ENCODE results near the gene LYG1. TPM values are rescaled to one million over a fixed set of nuclear protein-coding genes. Genes with fewer than 3 reads are reported as not detected.

The LYG1 gene
- total RNA-seq, 1 experiment from 2014 or later, result 0.23 TPM

GRCh38 chr2:99317161-99317872 is 16.3 kb upstream of the LYG1 start:
- H3K27me3 ChIP-seq (ENCODE audit: control insufficient read depth, insufficient read depth, low read length), result no peaks in the 10 kb centered on the region
- H3K9me3 ChIP-seq (ENCODE audit: control insufficient read depth, insufficient read depth, low read depth, low read length), result no peaks in the 10 kb centered on the region
- no peak overlapping the region for H3K4me3 ChIP-seq (ENCODE audit: low read depth in 2 of 2, low read length in 2 of 2)
- CTCF ChIA-PET, result no interaction called here
- ATAC-seq (no peak), DNase-seq (ENCODE audit: low read depth, low spot score) (no peak)
- H3K4me1 ChIP-seq (ENCODE audit: control insufficient read depth, insufficient read depth, low read length), result no peaks in the 10 kb centered on the region
- intact Hi-C loops (cut with micrococcal nuclease; ENCODE audit: unreplicated experiment), result no loop called here
- in situ Hi-C loops (cut with HindIII; ENCODE audit: low pct_unique_long_range_greater_than_20kb, low sequenced_read_pairs), result no loop called here
- no peak for TF ChIP-seq POLR2AphosphoS5 (IDR thresholded peaks at IDR 0.05; ENCODE audit: low read depth, low read length)
- TF ChIP-seq SIN3A (IDR thresholded peaks at IDR 0.05; ENCODE audit: borderline replicate concordance, insufficient read depth, low read depth, low read length), result no peak
- TF ChIP-seq REST (IDR thresholded peaks at IDR 0.05; ENCODE audit: insufficient read depth in 1 of 2, low read depth in 2 of 2, low read length in 1 of 2), result no peak
- BruUV-seq (replicated peaks), result no TSS peak
- POLR2A ChIA-PET, result no interaction called here
- no peak overlapping the region for H3K27ac ChIP-seq (ENCODE audit: low read length)
- peaks cover 32% of the 10 kb centered on the region for H3K36me3 ChIP-seq (ENCODE audit: control insufficient read depth, insufficient read depth, low read length)

GRCh38 chr2:99299580-99299979 is 1.4 kb downstream of the LYG1 start:
- H3K4me1 ChIP-seq (ENCODE audit: control insufficient read depth, insufficient read depth, low read length), result no peaks in the 10 kb centered on the region
- no TSS peak for BruUV-seq (replicated peaks)
- POLR2A ChIA-PET, result no interaction called here
- CTCF ChIA-PET, result no interaction called here
- H3K36me3 ChIP-seq (ENCODE audit: control insufficient read depth, insufficient read depth, low read length), result no peaks in the 10 kb centered on the region
- no peaks in the 10 kb centered on the region for H3K9me3 ChIP-seq (ENCODE audit: control insufficient read depth, insufficient read depth, low read depth, low read length)
- no peak overlapping the region for H3K4me3 ChIP-seq (ENCODE audit: low read depth in 2 of 2, low read length in 2 of 2)
- in situ Hi-C loops (cut with HindIII; ENCODE audit: low pct_unique_long_range_greater_than_20kb, low sequenced_read_pairs) (no loop called here), intact Hi-C loops (cut with micrococcal nuclease; ENCODE audit: unreplicated experiment) (no loop called here)
- ATAC-seq (no peak), DNase-seq (ENCODE audit: low read depth, low spot score) (no peak)
- H3K27ac ChIP-seq (ENCODE audit: low read length), result no peak overlapping the region
- no peaks in the 10 kb centered on the region for H3K27me3 ChIP-seq (ENCODE audit: control insufficient read depth, insufficient read depth, low read length)
- TF ChIP-seq SIN3A (IDR thresholded peaks at IDR 0.05; ENCODE audit: borderline replicate concordance, insufficient read depth, low read depth, low read length), result no peak
- TF ChIP-seq POLR2AphosphoS5 (IDR thresholded peaks at IDR 0.05; ENCODE audit: low read depth, low read length), result no peak
- no peak for TF ChIP-seq CTCF (IDR thresholded peaks at IDR 0.05)
- TF ChIP-seq TCF7L2 (IDR thresholded peaks at IDR 0.05; ENCODE audit: low read depth, low read length), result no peak
- TF ChIP-seq REST (IDR thresholded peaks at IDR 0.05; ENCODE audit: insufficient read depth in 1 of 2, low read depth in 2 of 2, low read length in 1 of 2), result no peak

Data from Panc1 (cell line).